AG04450 (cell line): ENCODE measurements around the gene GRIP1. TPM values are rescaled to one million over a fixed set of nuclear protein-coding genes. Genes with fewer than 3 reads are reported as not detected.

Source experiments
- CTCF ChIA-PET: fragments of 300-600, 350-600 bp; formaldehyde crosslinking; extraction: SDS; loops from one replicate; lab custom pipeline; 2022; ENCODE audit warnings: antibody characterized with exemption, inconsistent platforms; lab: Charles Lee
- POLR2A ChIA-PET: fragments of 350-600 bp; formaldehyde crosslinking; extraction: SDS; loops from one replicate; lab custom pipeline; 2021; ENCODE audit warnings: antibody characterized with exemption, inconsistent platforms; lab: Yijun Ruan, JAX
- DNase-seq: peaks from one replicate; pipeline ENCODE4 v3.0.0-alpha.2; 2011; ENCODE audit warnings: low read depth, low spot score
- H3K27ac ChIP-seq: one replicate; pipeline ENCODE4 v1.5.1; 2012; ENCODE audit warnings: low read depth, low read length, control low read depth
- H3K27me3 ChIP-seq: one replicate; pipeline ENCODE4 v1.6.0; 2012; ENCODE audit warnings: low read length; ENCODE audit not compliant: control insufficient read depth, insufficient read depth
- H3K4me3 ChIP-seq: 2 replicates; pipeline ENCODE4 v1.5.1; 2011; ENCODE audit warnings: mild to moderate bottlenecking, low read depth, low read length, control low read depth
- H3K9me3 ChIP-seq: 2 replicates; pipeline ENCODE4 v1.5.1; 2012; ENCODE audit warnings: low read length; ENCODE audit not compliant: control insufficient read depth, insufficient read depth
- CTCF ChIP-seq: IDR thresholded peaks from 2 replicates; pipeline ENCODE4 v1.5.1; 2011; ENCODE audit warnings: low read depth, low read length, control low read depth, inconsistent platforms
- polyA plus RNA-seq: library from polyadenylated mRNA; depleted of rRNA; stranded (reverse); fragments of >200 nt; gene quantifications from 2 replicates; pipeline ENCODE4 v1.2.3, GENCODE V29; 2011

The GRIP1 gene
- polyA plus RNA-seq, 1 experiment: not detected

GRCh38 chr12:66397574-66398290 is 281.1 kb downstream of the GRIP1 start:
- no peak for TF ChIP-seq CTCF
- ChIA-PET POLR2A (no interaction called here), CTCF (interaction anchor here (0.6 kb wide), 1 partner anchor 1220 kb away, joined by 3 read pairs; no protein-coding TSS in a partner anchor)
- DNase-seq: no peak
- Histone ChIP-seq H3K27ac (no peak overlapping the region), H3K9me3 (no peaks in the 10 kb centered on the region), H3K4me3 (no peak overlapping the region), H3K27me3 (no peaks in the 10 kb centered on the region)

- ChIA-PET POLR2A (no interaction called here), CTCF (interaction anchor here (1.1 kb wide), 1 partner anchor 12 kb away, joined by 3 read pairs; no protein-coding TSS in a partner anchor)
- Histone ChIP-seq H3K27me3 (no peaks in the 10 kb centered on the region), H3K4me3 (no peak overlapping the region), H3K9me3 (no peaks in the 10 kb centered on the region), H3K27ac (no peak overlapping the region)
- TF ChIP-seq CTCF: no peak
- no peak for DNase-seq
These were observed 285.0 kb downstream of the GRIP1 start for GRCh38 chr12:66393890-66394289.

- H3K27ac ChIP-seq: no peak overlapping the region
- no peak overlapping the region for H3K4me3 ChIP-seq
- no peak for DNase-seq
- H3K9me3 ChIP-seq: no peaks in the 10 kb centered on the region
- CTCF ChIA-PET: interaction anchor here (1.1 kb wide), 1 partner anchor 14 kb away, joined by 3 read pairs; no protein-coding TSS in a partner anchor
- TF ChIP-seq CTCF: no peak
- no peaks in the 10 kb centered on the region for H3K27me3 ChIP-seq
- POLR2A ChIA-PET: no interaction called here
These were observed 286.5 kb downstream of the GRIP1 start for GRCh38 chr12:66392266-66392915.

- CTCF ChIA-PET: no interaction called here
These were observed 290.4 kb downstream of the GRIP1 start for GRCh38 chr12:66388517-66388916.

More at GRCh38 chr12:66388517-66388916, 290.4 kb downstream of the GRIP1 start:
- Histone ChIP-seq H3K9me3 (no peaks in the 10 kb centered on the region), H3K4me3 (no peak overlapping the region), H3K27ac (no peak overlapping the region), H3K27me3 (no peaks in the 10 kb centered on the region)
- DNase-seq: no peak
- no peak for TF ChIP-seq CTCF
- POLR2A ChIA-PET: no interaction called here
